ENCODE measurements around the gene S100P. TPM values are rescaled to one million over a fixed set of nuclear protein-coding genes. Genes with fewer than 3 reads are reported as not detected.
"Not testable (repeated sequence)": the region's sequence is repeated elsewhere in the genome, so short reads cannot be mapped to it uniquely, and the experiment has no call there.

The S100P gene
- total RNA-seq, 2 experiments from 2014 or later = 1.3 to 5.6 TPM

GRCh38 chr4:6724421-6725111 lies 30.9 kb downstream of the S100P start:
- no peak overlapping the region for H3K4me3 Mint-ChIP-seq
- no peak overlapping the region for H3K27ac Mint-ChIP-seq
- no peak for ATAC-seq
- H3K4me1 Mint-ChIP-seq = peaks cover 7% of the 10 kb centered on the region
- no peaks in the 10 kb centered on the region for H3K27me3 Mint-ChIP-seq
- CTCF ChIA-PET = no interaction called here
- no peak for DNase-seq
- no peaks in the 10 kb centered on the region for H3K36me3 Mint-ChIP-seq
- no peaks in the 10 kb centered on the region for H3K9me3 Mint-ChIP-seq (ENCODE audit: low read depth)

- H3K4me3 Mint-ChIP-seq; H3K27ac Mint-ChIP-seq; H3K27me3 Mint-ChIP-seq; H3K36me3 Mint-ChIP-seq; H3K4me1 Mint-ChIP-seq; ATAC-seq; CTCF ChIA-PET; H3K9me3 Mint-ChIP-seq (ENCODE audit: low read depth); DNase-seq: not testable (repeated sequence)
Measured at GRCh38 chr4:6725427-6725961, 31.8 kb downstream of the S100P start.

GRCh38 chr4:6727081-6727942 lies 33.6 kb downstream of the S100P start:
- H3K36me3 Mint-ChIP-seq = no peaks in the 10 kb centered on the region
- no peak overlapping the region for H3K27ac Mint-ChIP-seq
- CTCF ChIA-PET = interaction anchor here (1.0 kb wide), 1 partner anchor 315 kb away, joined by 3 read pairs; a partner anchor contains a TSS
- no peaks in the 10 kb centered on the region for H3K27me3 Mint-ChIP-seq
- no peaks in the 10 kb centered on the region for H3K4me1 Mint-ChIP-seq
- ATAC-seq = no peak
- no peak for DNase-seq
- no peak overlapping the region for H3K4me3 Mint-ChIP-seq
- no peaks in the 10 kb centered on the region for H3K9me3 Mint-ChIP-seq (ENCODE audit: low read depth)

- no peaks in the 10 kb centered on the region for H3K4me1 Mint-ChIP-seq
- H3K9me3 Mint-ChIP-seq (ENCODE audit: low read depth) = no peaks in the 10 kb centered on the region
- H3K4me3 Mint-ChIP-seq = no peak overlapping the region
- no peaks in the 10 kb centered on the region for H3K27me3 Mint-ChIP-seq
- DNase-seq = no peak
- no peak overlapping the region for H3K27ac Mint-ChIP-seq
- ATAC-seq = no peak
- no peaks in the 10 kb centered on the region for H3K36me3 Mint-ChIP-seq
- CTCF ChIA-PET = no interaction called here
Measured at GRCh38 chr4:6727943-6728250, 34.2 kb downstream of the S100P start.

GRCh38 chr4:6728320-6729029 lies 34.8 kb downstream of the S100P start:
- no peaks in the 10 kb centered on the region for H3K4me1 Mint-ChIP-seq
- no peak overlapping the region for H3K27ac Mint-ChIP-seq
- CTCF ChIA-PET = interaction anchor here (1.6 kb wide), 1 partner anchor 9 kb away, joined by 5 read pairs; no protein-coding TSS in a partner anchor
- H3K27me3 Mint-ChIP-seq = no peaks in the 10 kb centered on the region
- no peaks in the 10 kb centered on the region for H3K36me3 Mint-ChIP-seq
- DNase-seq (no peak), ATAC-seq (no peak)
- no peaks in the 10 kb centered on the region for H3K9me3 Mint-ChIP-seq (ENCODE audit: low read depth)
- no peak overlapping the region for H3K4me3 Mint-ChIP-seq

GRCh38 chr4:6730603-6731317 lies 37.1 kb downstream of the S100P start:
- Mint-ChIP-seq H3K36me3 (no peaks in the 10 kb centered on the region), H3K4me1 (no peaks in the 10 kb centered on the region), H3K27me3 (no peaks in the 10 kb centered on the region), H3K27ac (no peak overlapping the region), H3K4me3 (no peak overlapping the region), H3K9me3 (ENCODE audit: low read depth) (no peaks in the 10 kb centered on the region)
- DNase-seq (no peak), ATAC-seq (no peak)
- CTCF ChIA-PET = interaction anchor here (0.9 to 1.0 kb wide), 2 partner anchors 10 to 143 kb away, joined by 3 to 5 read pairs; no protein-coding TSS in a partner anchor

- H3K4me3 Mint-ChIP-seq = no peak overlapping the region
- CTCF ChIA-PET = interaction anchor here (0.9 to 1.0 kb wide), 2 partner anchors 11 to 142 kb away, joined by 3 to 5 read pairs; no protein-coding TSS in a partner anchor
- no peaks in the 10 kb centered on the region for H3K4me1 Mint-ChIP-seq
- no peaks in the 10 kb centered on the region for H3K27me3 Mint-ChIP-seq
- H3K9me3 Mint-ChIP-seq (ENCODE audit: low read depth) = no peaks in the 10 kb centered on the region
- no peak for DNase-seq
- H3K36me3 Mint-ChIP-seq = no peaks in the 10 kb centered on the region
- ATAC-seq = no peak
- H3K27ac Mint-ChIP-seq = no peak overlapping the region
Measured at GRCh38 chr4:6731318-6731675, 37.6 kb downstream of the S100P start.

GRCh38 chr4:6731780-6732179 lies 38.1 kb downstream of the S100P start:
- H3K36me3 Mint-ChIP-seq = no peaks in the 10 kb centered on the region
- H3K4me3 Mint-ChIP-seq = no peak overlapping the region
- no peaks in the 10 kb centered on the region for H3K4me1 Mint-ChIP-seq
- DNase-seq = no peak
- CTCF ChIA-PET = interaction anchor here (1.5 kb wide), 1 partner anchor 12 kb away, joined by 3 read pairs; no protein-coding TSS in a partner anchor
- no peaks in the 10 kb centered on the region for H3K9me3 Mint-ChIP-seq (ENCODE audit: low read depth)
- H3K27ac Mint-ChIP-seq = no peak overlapping the region
- H3K27me3 Mint-ChIP-seq = no peaks in the 10 kb centered on the region
- no peak for ATAC-seq

- H3K9me3 Mint-ChIP-seq (ENCODE audit: low read depth) = no peaks in the 10 kb centered on the region
- CTCF ChIA-PET = interaction anchor here (1.5 kb wide), 1 partner anchor 13 kb away, joined by 3 read pairs; no protein-coding TSS in a partner anchor
- H3K4me1 Mint-ChIP-seq = no peaks in the 10 kb centered on the region
- DNase-seq (no peak), ATAC-seq (no peak)
- H3K27me3 Mint-ChIP-seq = peaks cover 4% of the 10 kb centered on the region
- no peak overlapping the region for H3K4me3 Mint-ChIP-seq
- H3K36me3 Mint-ChIP-seq = no peaks in the 10 kb centered on the region
- no peak overlapping the region for H3K27ac Mint-ChIP-seq
Measured at GRCh38 chr4:6732441-6733357, 39.0 kb downstream of the S100P start.

- Mint-ChIP-seq H3K9me3 (ENCODE audit: low read depth) (no peaks in the 10 kb centered on the region), H3K36me3 (no peaks in the 10 kb centered on the region), H3K4me1 (no peaks in the 10 kb centered on the region), H3K4me3 (no peak overlapping the region), H3K27me3 (peaks cover 4% of the 10 kb centered on the region), H3K27ac (no peak overlapping the region)
- DNase-seq (no peak), ATAC-seq (no peak)
- CTCF ChIA-PET = no interaction called here
Measured at GRCh38 chr4:6733358-6734164, 39.9 kb downstream of the S100P start.

- Mint-ChIP-seq H3K4me1 (no peaks in the 10 kb centered on the region), H3K36me3 (no peaks in the 10 kb centered on the region), H3K27ac (no peak overlapping the region), H3K9me3 (ENCODE audit: low read depth) (no peaks in the 10 kb centered on the region), H3K4me3 (no peak overlapping the region), H3K27me3 (peaks cover 4% of the 10 kb centered on the region)
- CTCF ChIA-PET = no interaction called here
- no peak for ATAC-seq
- no peak for DNase-seq
Measured at GRCh38 chr4:6734165-6734786, 40.6 kb downstream of the S100P start.

Measured in activated CD8-positive, alpha-beta memory T cell treated with anti-CD3 and anti-CD28 coated beads, Interleukin-2, amount 10 ng/mL, durations not matched to agents 7 days and 5 days (primary cell).